Measurements from ENCODE around the gene COL4A3.

The COL4A3 gene

GRCh38 chr2:227349989-227350612 lies 185.7 kb downstream of the COL4A3 start:
- H3K4me3 ChIP-seq (replicated peaks; ENCODE audit: low read depth, low read length): no peak overlapping the region
- no peak for DNase-seq (ENCODE audit: extremely low read depth, low read depth)
- TF ChIP-seq, protein P1, sequence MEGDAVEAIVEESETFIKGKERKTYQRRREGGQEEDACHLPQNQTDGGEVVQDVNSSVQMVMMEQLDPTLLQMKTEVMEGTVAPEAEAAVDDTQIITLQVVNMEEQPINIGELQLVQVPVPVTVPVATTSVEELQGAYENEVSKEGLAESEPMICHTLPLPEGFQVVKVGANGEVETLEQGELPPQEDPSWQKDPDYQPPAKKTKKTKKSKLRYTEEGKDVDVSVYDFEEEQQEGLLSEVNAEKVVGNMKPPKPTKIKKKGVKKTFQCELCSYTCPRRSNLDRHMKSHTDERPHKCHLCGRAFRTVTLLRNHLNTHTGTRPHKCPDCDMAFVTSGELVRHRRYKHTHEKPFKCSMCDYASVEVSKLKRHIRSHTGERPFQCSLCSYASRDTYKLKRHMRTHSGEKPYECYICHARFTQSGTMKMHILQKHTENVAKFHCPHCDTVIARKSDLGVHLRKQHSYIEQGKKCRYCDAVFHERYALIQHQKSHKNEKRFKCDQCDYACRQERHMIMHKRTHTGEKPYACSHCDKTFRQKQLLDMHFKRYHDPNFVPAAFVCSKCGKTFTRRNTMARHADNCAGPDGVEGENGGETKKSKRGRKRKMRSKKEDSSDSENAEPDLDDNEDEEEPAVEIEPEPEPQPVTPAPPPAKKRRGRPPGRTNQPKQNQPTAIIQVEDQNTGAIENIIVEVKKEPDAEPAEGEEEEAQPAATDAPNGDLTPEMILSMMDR (IDR thresholded peaks at IDR 0.05; ENCODE audit: low read depth, low read length, missing control alignments): no peak

GRCh38 chr2:227351639-227352038 lies 187.2 kb downstream of the COL4A3 start:
- no peak overlapping the region for H3K4me3 ChIP-seq (replicated peaks; ENCODE audit: low read depth, low read length)
- no peak for DNase-seq (ENCODE audit: extremely low read depth, low read depth)
- TF ChIP-seq, protein P1 (IDR thresholded peaks at IDR 0.05; ENCODE audit: low read depth, low read length, missing control alignments): no peak

GRCh38 chr2:227360351-227360750 lies 195.9 kb downstream of the COL4A3 start:
- TF ChIP-seq, protein P1 (IDR thresholded peaks at IDR 0.05; ENCODE audit: low read depth, low read length, missing control alignments): no peak

GRCh38 chr2:227363756-227364155 lies 199.3 kb downstream of the COL4A3 start:
- TF ChIP-seq, protein P1 (IDR thresholded peaks at IDR 0.05; ENCODE audit: low read depth, low read length, missing control alignments): peak; percentile 9
- H3K4me3 ChIP-seq (replicated peaks; ENCODE audit: low read depth, low read length): no peak overlapping the region
- no peak for DNase-seq (ENCODE audit: extremely low read depth, low read depth)

More at GRCh38 chr2:227360351-227360750, 195.9 kb downstream of the COL4A3 start:
- no peak for DNase-seq (ENCODE audit: extremely low read depth, low read depth)
- H3K4me3 ChIP-seq (replicated peaks; ENCODE audit: low read depth, low read length): no peak overlapping the region

Measured in HFF-Myc (cell line).